Measurements from ENCODE around the gene APOF.

APOF gene

GRCh38 chr12:56398324-56398723 is 35.7 kb upstream of the APOF start:
- DNase-seq (ENCODE audit: low spot score) = no peak
- in situ Hi-C loops (cut with MboI; ENCODE audit: low sequenced_read_pairs, unreplicated experiment) = no loop called here
- TF ChIP-seq CTCF (IDR thresholded peaks at IDR 0.05; ENCODE audit: borderline replicate concordance, control extremely low read depth, extremely low read depth, insufficient read depth, missing control alignments) = no peak

GRCh38 chr12:56392331-56392730 is 29.7 kb upstream of the APOF start:
- TF ChIP-seq CTCF (IDR thresholded peaks at IDR 0.05; ENCODE audit: borderline replicate concordance, control extremely low read depth, extremely low read depth, insufficient read depth, missing control alignments) = no peak
- DNase-seq (ENCODE audit: low spot score) = no peak
- in situ Hi-C loops (cut with MboI; ENCODE audit: low sequenced_read_pairs, unreplicated experiment) = no loop called here

GRCh38 chr12:56391721-56392120 is 29.1 kb upstream of the APOF start:
- no peak for DNase-seq (ENCODE audit: low spot score)
- in situ Hi-C loops (cut with MboI; ENCODE audit: low sequenced_read_pairs, unreplicated experiment) = no loop called here

GRCh38 chr12:56389412-56389811 is 26.8 kb upstream of the APOF start:
- no peak for DNase-seq (ENCODE audit: low spot score)
- in situ Hi-C loops (cut with MboI; ENCODE audit: low sequenced_read_pairs, unreplicated experiment) = no loop called here
- TF ChIP-seq CTCF (IDR thresholded peaks at IDR 0.05; ENCODE audit: borderline replicate concordance, control extremely low read depth, extremely low read depth, insufficient read depth, missing control alignments) = no peak

More at GRCh38 chr12:56391721-56392120, 29.1 kb upstream of the APOF start:
- TF ChIP-seq CTCF (IDR thresholded peaks at IDR 0.05; ENCODE audit: borderline replicate concordance, control extremely low read depth, extremely low read depth, insufficient read depth, missing control alignments) = no peak

- TF ChIP-seq CTCF (IDR thresholded peaks at IDR 0.05; ENCODE audit: borderline replicate concordance, control extremely low read depth, extremely low read depth, insufficient read depth, missing control alignments) = no peak
- in situ Hi-C loops (cut with MboI; ENCODE audit: low sequenced_read_pairs, unreplicated experiment) = no loop called here
- DNase-seq (ENCODE audit: low spot score) = no peak
Measured at GRCh38 chr12:56387152-56387736, 24.6 kb upstream of the APOF start.

- TF ChIP-seq CTCF (IDR thresholded peaks at IDR 0.05; ENCODE audit: borderline replicate concordance, control extremely low read depth, extremely low read depth, insufficient read depth, missing control alignments) = no peak
- no peak for DNase-seq (ENCODE audit: low spot score)
- in situ Hi-C loops (cut with MboI; ENCODE audit: low sequenced_read_pairs, unreplicated experiment) = no loop called here
Measured at GRCh38 chr12:56385873-56386272, 23.2 kb upstream of the APOF start.

All from GM13976 (cell line).